Epithelial cell of esophagus (primary cell): ENCODE results near the gene TRAPPC2.

Experiments
- DNase-seq: peaks from one replicate; pipeline ENCODE4 v3.0.0; 2010; ENCODE audit warnings: low read depth
- H3K4me3 ChIP-seq: 2 replicates; pipeline ENCODE4 v1.5.1; 2011; ENCODE audit warnings: mild to moderate bottlenecking, low read length, control low read depth
- TF ChIP-seq, protein P1 (sequence below): IDR thresholded peaks from 2 replicates; pipeline ENCODE4 v1.5.1; 2011; ENCODE audit warnings: low read depth, mild to moderate bottlenecking, low read length, control low read depth, inconsistent platforms; ENCODE audit not compliant: insufficient read depth; ENCODE audit errors: missing control alignments

Gene TRAPPC2

DNA sequence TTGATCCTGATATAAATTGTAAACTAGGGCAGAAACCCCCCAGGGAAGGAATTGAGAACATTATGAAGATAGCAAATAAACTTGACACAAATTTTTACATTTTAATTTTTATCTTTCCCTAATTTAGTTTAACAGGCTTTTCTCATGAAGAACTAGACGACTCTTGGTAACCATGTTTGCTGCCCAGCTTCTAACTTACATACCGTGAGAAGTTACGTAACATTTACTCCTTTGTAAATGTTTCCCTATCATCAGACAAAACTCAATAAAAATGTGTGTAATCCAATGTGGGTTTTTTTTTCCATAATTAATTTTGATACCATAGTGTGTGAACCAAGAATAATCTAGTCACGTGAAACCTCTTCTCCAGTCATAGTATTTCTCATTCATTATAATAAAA is 34.5 kb upstream of the TRAPPC2 start:
- DNase-seq: no peak
- TF ChIP-seq, protein P1, sequence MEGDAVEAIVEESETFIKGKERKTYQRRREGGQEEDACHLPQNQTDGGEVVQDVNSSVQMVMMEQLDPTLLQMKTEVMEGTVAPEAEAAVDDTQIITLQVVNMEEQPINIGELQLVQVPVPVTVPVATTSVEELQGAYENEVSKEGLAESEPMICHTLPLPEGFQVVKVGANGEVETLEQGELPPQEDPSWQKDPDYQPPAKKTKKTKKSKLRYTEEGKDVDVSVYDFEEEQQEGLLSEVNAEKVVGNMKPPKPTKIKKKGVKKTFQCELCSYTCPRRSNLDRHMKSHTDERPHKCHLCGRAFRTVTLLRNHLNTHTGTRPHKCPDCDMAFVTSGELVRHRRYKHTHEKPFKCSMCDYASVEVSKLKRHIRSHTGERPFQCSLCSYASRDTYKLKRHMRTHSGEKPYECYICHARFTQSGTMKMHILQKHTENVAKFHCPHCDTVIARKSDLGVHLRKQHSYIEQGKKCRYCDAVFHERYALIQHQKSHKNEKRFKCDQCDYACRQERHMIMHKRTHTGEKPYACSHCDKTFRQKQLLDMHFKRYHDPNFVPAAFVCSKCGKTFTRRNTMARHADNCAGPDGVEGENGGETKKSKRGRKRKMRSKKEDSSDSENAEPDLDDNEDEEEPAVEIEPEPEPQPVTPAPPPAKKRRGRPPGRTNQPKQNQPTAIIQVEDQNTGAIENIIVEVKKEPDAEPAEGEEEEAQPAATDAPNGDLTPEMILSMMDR: no peak

DNA sequence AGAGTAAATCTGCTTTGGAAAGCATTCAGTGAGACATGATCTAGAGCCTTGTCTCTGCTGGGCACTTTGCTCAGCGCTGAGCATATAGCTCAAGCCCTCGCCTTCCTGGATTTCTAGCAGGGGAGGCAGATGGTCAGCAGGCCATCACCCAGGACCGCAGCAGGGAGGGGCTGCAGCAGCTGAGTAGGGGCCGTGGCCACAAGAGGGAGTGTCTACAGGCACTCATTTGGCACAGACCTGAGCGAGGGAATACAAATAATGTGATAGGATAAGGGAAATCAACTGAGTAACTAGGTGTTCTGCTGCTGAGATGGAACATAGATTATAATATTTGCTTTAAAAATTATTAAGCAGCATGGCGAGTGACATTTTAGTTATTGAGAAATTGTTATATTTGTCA is 30.3 kb upstream of the TRAPPC2 start:
- no peak overlapping the region for H3K4me3 ChIP-seq
- TF ChIP-seq, protein P1: peak; percentile 16
- no peak for DNase-seq

More for the DNA sequence above, 34.5 kb upstream of the TRAPPC2 start:
- H3K4me3 ChIP-seq: no peak overlapping the region

DNA sequence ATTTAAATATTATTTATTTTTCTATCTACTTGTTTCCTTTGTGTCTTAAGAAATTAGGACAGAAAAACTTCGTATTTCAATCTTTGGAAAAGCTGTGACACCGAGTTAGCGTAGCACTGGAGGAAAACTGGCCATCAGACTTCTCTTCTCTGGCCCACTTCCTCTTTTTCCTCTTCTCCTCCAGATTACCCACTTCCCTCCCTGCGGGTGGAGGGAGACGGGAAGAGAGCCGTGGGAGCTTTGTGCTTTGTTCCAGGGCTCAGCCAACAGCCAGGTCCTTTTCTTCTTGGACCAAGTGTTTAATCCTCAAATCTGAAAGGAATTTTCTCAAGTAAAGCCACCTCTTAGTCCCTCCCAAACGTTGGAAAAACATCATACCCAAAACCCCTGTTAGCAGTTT is 29.9 kb upstream of the TRAPPC2 start:
- no peak overlapping the region for H3K4me3 ChIP-seq
- TF ChIP-seq, protein P1: no peak
- no peak for DNase-seq

DNA sequence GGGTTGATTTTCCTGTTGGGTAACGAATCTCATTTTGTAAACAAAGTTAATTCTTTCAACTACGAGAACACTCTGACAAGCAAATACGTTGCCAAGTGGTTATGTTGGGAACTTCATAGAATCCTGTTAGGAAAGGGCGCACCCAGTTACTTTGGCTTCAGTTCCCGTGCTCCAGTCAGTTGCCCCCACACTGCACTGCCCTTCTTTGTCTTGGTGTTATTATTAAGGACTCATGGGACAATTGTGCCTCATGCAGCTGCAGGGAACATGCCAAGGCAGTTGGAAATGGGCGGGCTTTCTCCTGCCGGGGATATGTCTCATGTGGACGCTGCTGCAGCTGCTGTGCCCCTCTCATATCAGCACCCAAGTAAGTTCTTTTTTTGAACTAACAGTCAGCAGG is 29.1 kb upstream of the TRAPPC2 start:
- H3K4me3 ChIP-seq: no peak overlapping the region
- DNase-seq: no peak
- TF ChIP-seq, protein P1: no peak

DNA sequence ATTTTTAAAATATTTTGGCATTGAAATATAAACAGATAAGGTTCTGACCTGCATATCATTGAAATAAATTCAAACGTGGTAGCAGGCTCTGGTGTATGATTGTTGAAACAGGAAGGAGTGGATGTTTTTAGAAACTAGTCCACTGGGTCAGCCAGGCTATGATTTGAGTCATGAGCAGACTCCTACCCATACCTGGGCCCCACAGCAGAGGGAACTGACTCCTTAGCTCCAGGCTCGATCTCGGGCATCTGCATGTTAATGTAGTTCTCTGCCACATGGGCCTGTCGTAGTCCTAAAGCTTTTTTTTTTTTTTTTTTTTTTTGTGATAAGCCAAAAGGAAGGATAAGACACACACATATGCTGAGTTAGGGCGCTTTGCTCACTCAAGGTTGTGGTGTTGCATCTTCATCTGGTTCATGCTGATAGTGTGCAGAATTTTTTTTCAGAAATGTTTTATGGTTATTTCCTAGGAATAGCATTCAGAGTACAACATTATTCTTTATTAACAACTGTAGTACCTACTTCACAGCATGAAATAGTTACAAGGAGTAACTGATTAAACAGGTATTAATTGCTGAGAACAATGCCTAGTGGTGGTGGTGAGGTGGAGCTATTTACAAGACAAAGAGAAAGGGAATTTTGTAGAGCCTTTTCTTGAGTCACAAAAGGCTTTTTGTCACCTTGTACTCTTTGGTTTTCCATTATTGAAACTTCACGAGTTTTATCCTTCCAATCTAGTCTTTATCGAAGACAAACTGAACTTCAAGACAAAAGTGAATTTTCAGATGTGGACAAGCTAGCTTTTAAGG is 27.4 kb upstream of the TRAPPC2 start:
- no peak overlapping the region for H3K4me3 ChIP-seq
- peak; percentile 11 for DNase-seq
- TF ChIP-seq, protein P1: no peak

DNA sequence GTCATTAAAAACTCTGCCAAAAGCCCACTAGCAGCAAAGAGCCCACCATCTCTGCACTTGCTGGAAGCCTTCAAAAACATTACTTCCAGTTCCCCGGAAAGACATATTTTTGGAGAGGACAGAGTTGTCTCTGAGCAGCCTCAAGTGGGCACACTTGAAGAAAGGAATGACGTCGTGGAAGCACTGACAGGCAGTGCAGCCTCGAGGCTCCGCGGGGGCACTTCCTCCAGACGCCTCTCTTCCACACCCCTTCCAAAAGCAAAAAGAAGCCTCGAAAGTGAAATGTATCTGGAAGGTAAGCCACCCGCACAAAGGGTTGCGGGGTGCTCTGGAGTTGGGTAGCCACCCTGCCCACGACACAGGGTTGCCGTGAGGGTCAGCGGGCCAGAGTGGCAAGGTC is 26.0 kb upstream of the TRAPPC2 start:
- TF ChIP-seq, protein P1: no peak
- H3K4me3 ChIP-seq: no peak overlapping the region
- no peak for DNase-seq

DNA sequence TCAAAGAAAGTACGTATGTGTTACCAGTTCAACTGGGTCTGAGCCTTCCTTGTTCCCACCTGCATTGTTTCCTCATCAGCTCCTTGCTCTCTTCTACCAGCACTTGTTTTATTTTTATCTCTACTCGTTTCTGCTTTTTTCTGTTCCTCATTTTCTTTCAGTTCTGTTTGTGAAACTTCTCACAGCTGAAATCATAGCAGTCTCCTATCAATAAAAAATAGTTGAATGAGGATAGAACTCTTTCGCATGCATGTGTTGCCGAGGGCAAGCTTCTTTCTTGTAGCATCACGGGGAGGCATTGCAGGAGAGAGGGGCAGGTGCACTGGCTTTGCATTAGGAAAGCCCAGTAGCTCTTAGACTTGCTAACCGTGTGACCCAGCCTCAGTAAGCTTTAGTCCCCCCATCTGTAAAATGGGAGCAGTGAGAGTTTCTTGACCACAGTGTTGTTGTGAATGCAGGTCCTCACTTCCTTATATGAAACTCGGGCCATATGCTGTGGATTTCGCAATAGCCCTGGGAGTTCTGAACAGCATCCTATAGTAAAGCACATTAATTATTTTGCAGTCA is 24.8 kb upstream of the TRAPPC2 start:
- DNase-seq: no peak

More for the DNA sequence above, 24.8 kb upstream of the TRAPPC2 start:
- TF ChIP-seq, protein P1: no peak
- H3K4me3 ChIP-seq: no peak overlapping the region
